ENCODE measurements around the gene CAMK2B.
A peak's percentile ranks its signal among the peaks of the same experiment; 100 is the strongest.

The CAMK2B gene

DNA sequence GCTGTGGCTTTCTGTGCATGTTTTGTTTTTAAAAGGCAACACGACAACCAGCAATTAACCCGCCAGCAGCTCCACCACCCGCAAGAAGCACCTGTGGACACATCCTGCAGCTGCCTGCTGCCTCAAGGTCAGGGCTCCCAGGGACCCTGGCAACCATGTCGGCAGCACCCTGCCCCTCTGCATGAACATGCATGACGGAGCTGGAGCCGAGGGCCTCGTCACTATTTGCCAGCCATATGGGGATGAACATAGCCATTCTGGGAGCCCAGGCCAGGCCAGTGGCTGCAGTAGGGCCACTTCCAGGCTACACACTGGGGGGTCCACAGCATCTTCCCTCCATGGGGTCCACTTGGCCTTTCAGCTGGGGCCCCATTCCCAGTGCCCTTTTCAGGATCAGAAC lies 52.9 kb downstream of the CAMK2B start:
- DNase-seq, result no peak

DNA sequence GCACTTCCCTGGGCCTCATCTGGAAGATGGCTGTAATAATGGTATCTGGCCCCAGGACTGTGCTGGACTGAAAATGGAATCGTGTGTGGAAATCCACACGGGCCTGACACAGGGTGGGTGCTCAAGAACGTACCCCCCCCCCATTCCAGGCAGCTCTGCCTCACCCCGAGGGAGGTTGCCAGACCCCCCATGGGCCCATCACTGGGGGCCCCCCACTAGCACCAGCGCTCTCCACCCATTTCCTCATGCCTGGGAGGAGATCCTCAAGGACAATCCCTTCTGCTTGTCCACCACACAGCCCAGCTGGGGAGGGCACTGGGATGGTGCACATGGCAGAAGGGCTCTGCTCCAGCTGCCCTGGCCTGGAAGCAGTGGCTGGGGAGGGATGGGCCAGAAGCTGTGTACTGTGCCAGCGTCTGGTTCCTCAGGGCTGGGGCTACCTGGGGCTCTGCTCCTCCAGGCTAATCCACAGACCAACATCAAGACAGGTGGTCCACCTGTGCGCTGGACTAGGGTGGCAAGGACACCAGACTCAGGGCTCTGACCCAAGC lies 55.4 kb downstream of the CAMK2B start:
- no peak for DNase-seq

DNA sequence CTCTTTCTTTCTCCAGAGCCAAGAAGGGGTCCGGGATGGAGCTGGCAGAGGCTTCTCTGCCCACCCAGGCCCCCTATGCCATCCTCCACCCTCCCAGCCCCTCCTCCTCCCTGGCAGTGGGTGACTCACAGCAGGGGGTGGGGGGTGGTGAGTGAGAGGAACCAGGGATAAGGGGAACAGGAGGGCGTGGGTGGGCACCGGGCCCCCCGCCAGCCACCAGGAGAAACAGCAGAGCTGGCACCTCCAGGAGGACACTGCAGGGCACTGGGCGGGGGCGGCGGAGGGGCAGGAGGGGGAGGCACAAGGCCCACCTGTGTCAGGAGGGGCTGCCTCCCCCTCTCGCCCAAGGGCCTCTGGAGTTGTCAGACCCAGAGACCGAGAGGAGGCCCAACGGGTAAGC lies 56.0 kb downstream of the CAMK2B start:
- no peak for DNase-seq

DNA sequence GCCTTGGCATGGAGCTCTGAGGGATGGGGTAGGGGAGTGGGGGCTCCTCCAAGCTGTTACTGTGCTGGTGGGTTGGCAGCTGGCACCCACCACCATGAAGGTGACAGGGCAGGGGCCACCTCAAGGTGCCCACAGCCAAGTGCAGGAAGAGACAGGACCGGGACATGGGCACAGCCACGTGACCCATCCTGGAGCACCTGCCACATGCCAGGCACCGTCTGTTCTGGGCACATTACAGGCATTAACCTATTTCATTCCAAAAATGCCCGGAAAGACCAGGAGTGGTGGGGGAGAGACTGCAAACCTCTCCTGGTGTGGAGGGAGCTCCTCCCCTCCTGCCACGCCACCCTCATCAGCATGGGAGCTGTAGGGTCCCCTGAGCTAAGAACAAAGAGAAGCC lies 56.7 kb downstream of the CAMK2B start:
- DNase-seq, result no peak

DNA sequence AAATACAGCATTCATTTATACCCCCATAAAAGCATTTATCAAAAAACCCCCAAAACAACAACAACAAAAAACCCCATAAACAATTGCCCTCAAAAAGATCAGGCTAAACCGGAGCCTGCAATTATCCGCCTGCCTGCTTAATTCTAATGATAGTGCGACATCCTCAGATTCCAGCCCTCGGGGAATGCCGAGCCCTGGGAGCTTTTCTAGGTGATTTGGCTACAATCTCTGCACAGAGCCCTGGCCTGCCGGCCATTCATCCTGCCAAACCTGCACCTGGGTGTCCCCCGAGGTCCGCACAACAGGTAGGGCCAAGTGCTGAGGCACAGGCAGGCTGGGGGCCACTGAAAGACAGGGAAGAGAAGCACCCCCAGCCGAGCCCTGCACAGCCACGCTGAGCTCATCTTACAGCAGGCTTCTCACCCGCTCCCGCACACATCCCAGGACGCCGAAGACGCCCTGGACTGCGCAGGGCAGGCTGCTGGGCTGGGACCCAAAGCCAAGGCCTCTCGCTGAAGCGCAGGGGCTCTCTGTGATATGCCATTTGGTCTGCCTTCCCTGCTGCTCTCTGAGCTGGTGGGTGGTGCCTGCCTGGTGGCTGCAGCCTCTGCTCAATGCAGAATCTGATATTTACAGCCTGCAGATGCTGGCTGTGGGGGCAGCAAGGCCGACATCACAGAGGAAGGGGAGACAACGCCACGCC lies 57.5 kb downstream of the CAMK2B start:
- no peak for DNase-seq

DNA sequence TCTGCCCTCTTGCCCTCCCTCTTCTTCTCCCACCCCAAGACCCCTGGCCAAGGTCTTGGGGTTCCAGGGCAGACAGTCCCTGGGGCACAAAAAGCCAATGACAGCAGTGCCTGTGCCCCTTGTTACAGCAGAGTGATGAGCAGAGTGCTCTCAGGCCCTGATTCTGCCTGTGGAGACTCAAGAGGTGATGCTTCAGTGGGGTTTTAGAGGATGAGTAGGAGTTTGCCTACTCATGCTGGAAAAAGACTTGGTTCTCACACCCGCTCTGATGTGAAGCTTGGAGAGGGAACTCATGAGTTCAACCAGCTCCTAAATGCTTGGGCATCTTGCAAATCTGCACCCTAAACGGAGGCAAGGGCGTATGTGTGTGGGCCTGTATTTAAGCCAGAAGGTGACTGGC lies 58.2 kb downstream of the CAMK2B start:
- DNase-seq, result no peak

DNA sequence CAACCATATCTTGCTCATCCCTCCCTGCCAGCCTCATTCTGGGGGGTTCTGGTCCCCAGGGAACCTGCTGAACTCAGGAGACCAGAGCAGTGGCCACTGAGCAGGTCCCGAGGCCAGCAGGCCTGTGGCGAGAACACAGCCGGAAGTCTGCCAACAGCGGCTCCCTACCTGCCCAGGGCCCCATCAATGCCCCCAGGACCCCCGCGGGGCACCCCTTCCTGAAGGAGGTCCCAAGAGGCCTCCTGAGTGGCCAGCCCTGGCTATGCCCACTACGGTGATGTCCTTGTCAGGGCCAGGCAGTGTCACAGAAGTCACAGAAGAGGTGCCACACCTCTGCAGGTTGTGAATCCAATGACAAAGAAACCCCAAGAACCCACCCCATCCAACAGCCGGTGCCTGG lies 58.9 kb downstream of the CAMK2B start:
- DNase-seq, result no peak

DNA sequence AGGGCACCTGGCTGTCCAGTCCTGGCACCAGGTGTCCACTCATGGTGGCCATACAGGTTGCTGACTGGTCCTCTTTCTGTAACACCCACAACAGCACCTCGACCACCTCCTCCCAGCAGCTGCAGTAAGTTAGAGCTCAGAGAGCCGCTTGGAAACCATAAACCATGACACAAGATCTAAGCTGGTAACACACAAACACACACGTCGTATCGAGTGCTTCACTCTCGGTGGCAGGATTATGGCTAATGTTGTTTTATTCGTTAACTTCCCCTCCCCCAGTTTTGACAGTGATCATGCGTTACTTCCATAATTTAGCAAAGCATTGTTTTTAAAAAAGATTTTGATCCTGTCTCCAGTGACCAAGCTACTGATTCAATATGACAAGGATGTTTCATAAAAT lies 59.7 kb downstream of the CAMK2B start:
- no peak for DNase-seq

DNA sequence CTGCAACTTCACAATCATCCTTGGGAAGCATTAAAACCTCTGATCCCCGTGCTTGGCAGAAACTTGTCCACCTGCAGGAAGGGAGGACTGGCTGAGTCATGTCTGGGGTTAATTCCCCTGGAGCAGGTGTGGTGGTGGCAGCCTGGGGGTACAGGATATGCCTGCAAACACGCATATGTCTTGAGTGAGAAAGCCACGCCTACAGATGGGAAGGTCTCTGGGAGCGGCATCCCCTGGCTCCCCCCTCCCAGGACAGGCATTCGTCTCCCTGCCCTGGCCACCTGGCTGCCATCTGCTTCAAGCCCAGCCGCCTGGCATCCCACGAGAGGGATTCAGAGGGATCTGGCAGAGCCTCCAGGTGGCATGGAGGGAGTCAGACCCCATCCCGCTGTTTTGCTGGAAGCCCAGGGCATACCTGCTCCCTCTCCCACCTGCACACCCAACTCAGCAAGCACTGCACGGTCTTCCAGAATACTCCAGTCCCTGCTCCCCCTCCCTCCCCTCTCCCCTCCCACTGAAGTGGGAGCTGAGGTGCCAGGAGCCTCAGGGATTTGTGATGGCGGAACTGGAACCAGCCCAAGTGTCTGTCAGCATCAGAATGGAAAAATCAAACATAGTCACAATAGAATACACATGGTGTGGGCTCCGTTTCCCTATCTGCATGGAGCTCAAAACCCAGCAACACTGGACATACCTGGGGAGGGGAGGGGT lies 61.0 kb downstream of the CAMK2B start:
- no peak for DNase-seq

DNA sequence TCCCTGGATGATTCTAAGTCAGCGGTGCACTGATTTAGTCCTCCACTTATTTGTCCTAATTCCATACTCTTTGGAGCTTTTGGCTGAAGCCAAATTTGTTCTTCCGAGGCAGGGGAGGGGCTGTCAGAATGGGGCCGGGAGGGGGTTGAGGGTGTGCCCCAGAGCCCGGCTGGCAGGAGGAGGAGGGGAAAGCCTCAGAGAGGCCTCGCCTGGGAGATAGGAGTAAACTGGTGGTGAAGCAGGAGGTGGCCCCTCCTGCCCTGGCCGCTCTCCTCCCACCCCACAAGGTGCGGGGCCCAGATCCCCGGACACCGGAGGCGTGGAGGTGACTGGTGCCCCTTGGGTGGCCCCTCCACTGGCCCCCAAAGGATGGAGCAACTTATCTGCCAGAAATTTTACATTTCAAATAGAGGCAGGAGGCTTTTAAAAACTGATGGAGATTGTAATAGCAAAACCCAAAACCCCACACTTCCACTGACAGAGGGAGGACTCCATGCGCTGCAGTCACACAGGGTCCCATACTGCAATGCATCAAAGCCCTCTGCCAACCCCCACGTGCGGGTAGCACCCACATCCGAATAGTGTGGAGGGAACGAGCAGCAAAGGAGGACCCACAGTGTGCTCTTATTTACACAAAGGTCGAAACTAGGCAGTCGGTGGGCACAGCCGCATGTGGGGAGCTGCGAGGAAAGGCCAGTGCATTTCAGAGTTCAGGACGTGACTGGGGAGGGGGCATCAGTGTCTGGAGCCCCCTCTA lies 61.9 kb downstream of the CAMK2B start:
- no peak for DNase-seq

DNA sequence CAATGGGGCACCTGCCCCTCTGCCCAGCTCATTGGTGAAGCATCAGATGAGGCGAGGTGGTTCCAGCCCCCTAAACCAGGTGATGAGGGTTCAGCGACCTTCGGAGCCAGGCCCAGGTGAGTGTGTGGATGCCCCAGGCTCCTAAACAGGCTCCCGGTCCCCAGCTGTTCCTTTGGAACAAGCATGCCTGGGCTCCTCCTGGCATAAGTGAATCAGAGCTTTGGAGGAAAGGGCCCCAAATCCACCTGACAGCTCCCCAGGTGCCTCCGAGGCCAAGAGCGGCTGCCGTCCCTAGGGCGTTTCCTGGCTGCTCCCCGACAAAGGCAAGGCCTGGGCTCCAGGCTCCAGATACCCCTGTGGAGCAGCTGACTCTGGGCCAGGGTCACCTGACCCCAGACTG lies 63.4 kb downstream of the CAMK2B start:
- DNase-seq, result no peak

DNA sequence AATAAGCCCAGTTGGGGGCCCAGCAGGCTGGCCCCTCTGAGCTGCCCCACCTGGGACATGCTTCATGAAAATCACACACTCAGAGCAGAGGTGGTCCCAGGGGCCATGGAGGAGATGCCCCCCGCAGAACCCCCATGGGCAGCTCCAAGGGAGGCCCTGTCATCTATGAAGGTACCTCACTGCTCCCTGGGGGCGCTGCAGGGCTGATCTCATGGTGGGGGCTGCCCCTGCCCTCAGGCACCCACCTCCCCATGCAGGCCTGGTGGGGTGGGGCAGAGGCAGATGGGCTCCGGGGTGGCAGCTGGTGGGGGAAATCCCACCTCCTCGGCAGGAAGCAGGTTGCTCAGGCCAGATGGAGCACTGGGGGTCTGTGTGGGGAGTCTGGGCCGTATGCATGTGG lies 64.2 kb downstream of the CAMK2B start:
- DNase-seq, result no peak

DNA sequence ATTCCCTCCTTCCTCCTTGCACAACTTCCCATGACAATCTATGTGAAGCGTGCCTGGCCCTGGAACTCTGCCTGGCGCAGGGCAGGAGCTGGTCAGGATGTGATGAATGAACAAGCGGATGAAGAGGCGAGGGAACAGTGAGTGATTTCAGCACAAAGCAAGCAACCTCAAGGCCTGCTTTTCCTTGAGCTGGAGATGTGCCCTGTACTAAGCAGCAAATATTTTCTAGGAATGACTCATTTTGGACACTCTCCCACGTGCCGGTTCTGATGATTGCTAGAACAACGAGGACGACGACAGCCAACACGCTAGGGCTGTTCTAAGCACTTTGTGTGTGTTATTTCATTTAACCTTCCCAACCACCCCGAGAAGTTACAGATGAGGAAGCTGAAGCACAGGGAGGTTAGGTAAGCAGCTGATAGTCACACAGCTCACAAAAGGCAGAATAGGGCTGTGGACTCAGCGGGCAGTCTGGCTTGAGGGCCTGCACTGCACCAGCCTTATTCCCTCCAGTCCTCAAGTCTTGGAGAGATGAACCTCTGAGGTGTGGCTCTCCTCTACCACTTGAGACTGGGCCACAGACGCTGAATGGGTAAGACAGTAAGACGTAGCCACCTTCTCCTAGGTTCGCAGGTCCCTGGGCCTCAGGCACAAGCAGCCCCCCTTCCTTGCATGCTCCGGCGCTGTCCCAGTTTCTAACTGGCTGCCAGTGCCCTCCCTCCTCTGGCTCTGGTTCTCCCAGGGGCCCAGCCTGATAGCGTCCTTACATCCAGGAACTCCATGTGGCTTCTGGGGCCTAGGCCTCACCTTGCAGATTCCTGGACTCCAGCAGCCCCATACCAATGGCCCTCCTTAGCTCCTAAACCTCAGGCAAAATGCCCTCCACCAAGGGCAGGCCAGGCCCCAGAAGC lies 65.6 kb downstream of the CAMK2B start:
- DNase-seq, result no peak

DNA sequence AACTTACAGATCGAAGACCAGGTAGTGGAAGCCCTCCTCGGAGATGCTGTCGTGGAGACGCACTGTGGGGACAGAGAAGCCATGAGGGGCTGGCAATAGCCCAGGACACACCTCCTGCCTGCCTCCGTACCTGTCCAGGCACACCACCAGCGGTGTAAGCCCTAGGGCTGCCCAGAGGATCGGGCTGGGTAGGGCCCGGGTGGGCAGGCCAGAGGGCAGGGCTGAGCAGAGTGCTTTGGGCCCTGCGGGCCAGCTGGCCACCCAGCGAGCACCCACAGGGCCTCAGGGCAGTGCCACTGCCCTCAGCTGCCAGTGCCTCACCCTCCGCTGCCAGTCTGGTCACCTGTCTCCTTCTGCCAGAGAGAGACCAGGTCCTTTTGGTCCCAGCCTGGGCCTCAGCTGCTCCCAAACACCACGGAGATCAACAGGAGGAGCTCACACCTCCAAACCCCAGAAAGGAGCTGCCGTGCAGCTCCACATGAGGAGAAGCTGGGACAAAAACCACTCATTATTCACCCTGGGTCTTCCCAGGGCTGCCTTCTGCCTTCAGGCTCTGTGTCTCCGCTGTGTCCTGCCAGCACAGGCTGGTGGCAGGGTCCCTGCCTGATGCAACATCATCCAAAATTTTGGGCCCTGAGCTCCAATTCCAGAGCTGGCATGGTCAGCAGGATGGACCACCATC lies 66.4 kb downstream of the CAMK2B start:
- no peak for DNase-seq

DNA sequence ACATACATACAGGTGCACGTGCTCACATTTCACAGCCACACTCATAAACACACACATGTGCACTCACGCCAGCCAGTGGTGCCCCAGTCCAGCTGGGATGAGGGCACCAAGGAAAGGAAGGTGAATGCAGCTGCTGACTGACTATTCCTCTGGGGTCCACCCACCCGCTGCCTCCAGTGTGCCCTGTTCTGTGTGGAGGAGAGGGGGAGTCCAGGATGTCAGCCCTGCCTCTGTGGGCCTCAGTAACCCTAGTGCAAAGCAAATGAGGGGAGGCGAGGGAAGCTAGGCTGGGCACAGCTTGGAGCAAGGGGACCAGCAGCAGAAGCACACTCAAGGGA lies 67.0 kb downstream of the CAMK2B start:
- DNase-seq, result no peak

DNA sequence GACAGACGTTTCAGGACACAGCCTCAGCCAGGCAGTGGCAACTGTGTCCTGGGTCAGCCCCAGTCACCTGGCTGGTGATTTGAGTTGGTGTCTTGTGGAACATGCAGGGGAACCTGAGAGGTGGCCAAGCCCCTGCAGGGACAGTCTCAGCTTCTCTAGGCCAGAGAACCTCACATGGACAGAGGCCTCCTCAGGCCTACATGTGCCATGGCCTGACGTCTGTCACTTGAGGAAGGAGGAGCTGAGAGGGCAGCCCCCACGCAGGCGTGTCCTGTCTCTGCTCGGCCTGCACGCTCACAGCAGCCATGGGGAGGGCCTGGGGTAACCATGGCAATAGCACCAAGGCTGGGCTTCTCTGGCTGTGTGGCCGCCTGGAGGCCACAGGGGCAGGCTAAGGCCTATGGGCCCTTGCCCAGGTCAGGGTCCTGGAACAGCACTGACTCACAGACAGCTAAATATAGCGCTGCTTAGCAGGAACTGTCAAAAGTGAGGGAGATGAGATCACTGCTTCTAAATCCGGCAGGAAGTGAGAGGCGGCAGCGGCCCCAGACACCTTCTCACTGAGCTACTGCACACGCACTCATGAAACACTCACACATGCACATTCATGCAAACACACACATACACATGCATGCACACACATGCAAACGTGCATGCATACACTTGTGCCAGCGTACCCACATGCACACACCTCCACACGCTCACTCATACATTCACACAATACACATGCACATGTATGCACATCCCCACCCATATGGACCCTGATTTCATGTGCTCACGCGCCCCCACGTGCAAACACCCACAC lies 67.6 kb downstream of the CAMK2B start:
- DNase-seq, result peak; percentile 80

DNA sequence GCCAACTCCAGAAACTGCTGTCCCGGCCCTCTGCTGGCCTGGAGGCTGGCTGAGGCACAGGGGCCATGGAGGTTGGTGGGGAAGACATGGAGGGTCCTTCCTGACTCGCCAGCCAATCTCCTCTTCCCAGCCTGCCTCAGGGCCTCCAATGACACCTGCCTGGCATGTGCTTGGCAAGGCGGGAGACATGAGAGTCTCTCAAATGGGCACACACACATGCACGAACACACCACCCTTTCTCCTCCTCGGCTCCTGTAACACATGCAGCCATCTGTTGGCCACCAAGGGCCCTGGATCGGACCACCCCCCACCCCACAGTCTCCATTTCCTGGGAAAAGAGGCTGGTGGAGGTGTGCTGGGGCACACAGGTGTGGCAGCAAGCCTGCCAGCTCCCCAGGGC lies 68.2 kb downstream of the CAMK2B start:
- DNase-seq, result no peak

DNA sequence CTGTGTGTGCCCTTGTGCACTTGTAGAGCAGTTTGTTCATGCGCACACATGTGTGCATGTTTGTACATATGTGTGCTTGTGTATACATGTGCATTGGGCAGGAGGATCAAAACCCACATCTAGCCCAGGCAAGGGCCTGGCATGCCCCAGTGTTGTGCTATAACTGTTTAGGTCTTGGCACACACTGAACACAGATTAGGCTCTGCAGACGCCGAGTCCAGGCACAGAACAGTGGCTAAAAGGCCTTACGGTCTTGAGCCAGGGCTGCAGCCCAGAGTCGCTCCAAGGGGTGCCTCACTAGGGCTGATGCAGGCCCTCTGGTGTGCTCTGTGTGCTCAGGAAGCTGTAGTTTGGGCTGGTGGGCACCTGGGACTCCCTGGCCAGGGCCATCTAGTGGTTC lies 68.9 kb downstream of the CAMK2B start:
- no peak for DNase-seq

DNA sequence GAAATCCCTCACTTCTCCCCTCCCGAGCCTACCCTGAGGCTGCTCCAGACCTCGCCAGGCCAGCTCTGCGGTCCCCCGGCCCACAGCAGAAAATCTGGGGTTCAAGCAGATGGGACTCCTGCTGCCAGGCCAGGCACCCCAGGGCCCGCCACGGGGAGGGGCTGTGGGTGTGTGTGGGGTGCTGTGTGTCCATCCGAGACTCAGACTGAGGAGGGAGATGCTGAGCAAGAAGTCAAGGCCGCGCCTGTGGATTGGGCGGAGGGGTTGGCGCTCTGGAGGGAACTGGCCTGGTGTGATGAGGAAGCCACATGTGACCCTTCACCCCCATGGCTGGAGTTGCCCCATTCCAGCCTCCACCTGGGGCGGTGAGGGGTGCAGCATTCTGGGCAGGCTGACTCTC lies 73.5 kb downstream of the CAMK2B start:
- DNase-seq, result no peak

DNA sequence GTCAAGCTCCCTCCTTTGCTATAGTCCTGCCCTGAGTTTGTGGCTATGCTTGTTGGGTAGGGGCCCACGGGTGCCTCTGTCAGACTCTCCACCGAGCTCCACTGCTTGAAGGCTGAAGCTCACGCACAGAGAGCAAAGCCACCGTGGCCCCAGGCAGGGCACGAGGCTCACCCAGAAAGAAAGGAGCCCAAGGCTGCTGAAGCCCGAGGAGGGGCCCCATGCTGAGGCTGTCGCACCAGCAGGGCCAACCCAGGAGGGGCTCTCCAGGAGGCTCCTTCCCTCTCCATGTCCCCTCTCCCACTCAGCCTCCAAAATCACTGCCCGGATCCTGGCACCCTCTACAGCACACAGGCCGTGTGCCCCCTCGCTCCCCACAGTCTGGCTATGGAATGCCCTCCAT lies 74.1 kb downstream of the CAMK2B start:
- DNase-seq, result no peak

DNA sequence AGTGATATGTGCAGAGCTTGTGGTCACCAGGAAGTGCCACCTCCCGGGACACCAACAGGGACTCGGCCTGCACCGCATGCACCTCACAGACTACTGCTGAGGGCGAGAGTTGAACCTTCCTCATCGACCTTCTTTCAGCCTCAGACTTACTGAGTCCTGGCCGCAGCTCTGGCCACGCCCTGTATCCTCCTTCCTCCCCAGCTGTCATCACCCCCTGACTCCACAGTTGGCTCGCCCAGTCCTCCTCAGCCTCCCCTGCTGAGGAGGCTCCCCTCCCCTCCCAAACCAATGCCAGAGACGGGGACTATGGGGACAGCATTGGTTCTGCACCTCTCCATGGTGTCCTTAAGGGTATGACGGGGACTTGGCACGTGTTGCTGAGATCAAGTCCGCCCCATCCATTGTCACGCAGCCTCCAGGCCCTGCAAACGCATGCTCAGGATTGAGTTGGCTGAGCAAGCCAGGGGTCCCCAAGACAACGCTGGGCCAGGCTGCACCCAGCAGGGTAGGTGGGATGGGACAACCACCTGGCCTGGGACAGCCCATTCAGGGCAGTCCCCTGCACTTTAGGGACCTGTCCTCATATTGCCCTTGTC lies 75.7 kb downstream of the CAMK2B start:
- no peak for DNase-seq
